HCT116 (cell line): ENCODE measurements around the gene SDE2. TPM values are rescaled to one million over a fixed set of nuclear protein-coding genes. Genes with fewer than 3 reads are reported as not detected.
A peak's percentile ranks its signal among the peaks of the same experiment; 100 is the strongest.

Source experiments
- ATAC-seq: fragments of 200-7000 bp; cut with Tn5 transposase; 2 replicates; pipeline ENCODE4 v1.9.1; 2020; ENCODE audit warnings: mild to moderate bottlenecking, moderate library complexity
- BruUV-seq: library from RNA; stranded (reverse); fragments of 400-500 nt; replicated peaks from 2 replicates; lab custom pipeline; 2021; lab: Mats Ljungman, UMichigan
- CTCF ChIA-PET: fragments of 300-600 bp; sonication (Branson Sonifier 250); formaldehyde crosslinking; loops from one replicate; lab custom pipeline; 2021; ENCODE audit warnings: antibody characterized with exemption; lab: Charles Lee
- POLR2A ChIA-PET: fragments of 300-600, 350-600 bp; sonication (Branson Sonifier 250); formaldehyde crosslinking; loops from one replicate; lab custom pipeline; 2021; ENCODE audit warnings: antibody characterized with exemption; lab: Charles Lee
- RAD21 ChIA-PET, 2 experiments: fragments of 300-600 bp; sonication (Branson Sonifier 250); formaldehyde crosslinking; loops; one replicate each; lab custom pipeline; 2023; ENCODE audit warnings: low total read pairs in 2 of 2; ENCODE audit not compliant: uncharacterized antibody in 2 of 2, unreplicated experiment in 2 of 2, low non-redundant PET in 1 of 2; lab: Charles Lee
- DNase-seq: peaks from one replicate; pipeline ENCODE4 v3.0.0-alpha.2; 2010; ENCODE audit warnings: low read depth, low spot score
- H2AFZ ChIP-seq: fragments of 200-600 bp; shearing (Covaris generic), sonication (generic); 2 replicates; pipeline ENCODE4 v1.6.1; 2017; ENCODE audit warnings: low read depth, mixed run types, mixed read lengths, antibody characterized with exemption, low read length; ENCODE audit not compliant: poor library complexity, severe bottlenecking
- H3K27ac ChIP-seq: 2 replicates; pipeline ENCODE4 v1.5.1; 2012; ENCODE audit warnings: low read depth, low read length
- H3K27me3 ChIP-seq: fragments of 200-600 bp; sonication (generic); 2 replicates; pipeline ENCODE4 v1.6.1; 2016; ENCODE audit warnings: mixed run types, low read length, mixed read lengths; ENCODE audit not compliant: insufficient read depth
- H3K36me3 ChIP-seq, 2 experiments: fragments of 200-500 bp in 1 of 2; fragments of 200-600 bp in 1 of 2; sonication (Bioruptor generic) in 1 of 2; sonication (generic) in 1 of 2; 2 replicates each; pipeline versions ENCODE4 v1.5.1 to v1.6.1; 2014 to 2016; ENCODE audit warnings: low read length in 2 of 2, inconsistent platforms in 1 of 2, mixed read lengths in 1 of 2, mixed run types in 1 of 2; ENCODE audit not compliant: insufficient read depth in 2 of 2, control insufficient read depth in 1 of 2
- H3K4me1 ChIP-seq, 2 experiments: fragments of 200-600 bp in 1 of 2; sonication (generic) in 1 of 2; 2 replicates each; pipeline versions ENCODE4 v1.5.1 to v1.6.1; 2012 to 2017; ENCODE audit warnings: low read length in 2 of 2, inconsistent platforms in 1 of 2, mild to moderate bottlenecking in 1 of 2, mixed read lengths in 1 of 2, mixed run types in 1 of 2, moderate library complexity in 1 of 2; ENCODE audit not compliant: insufficient read depth in 2 of 2, control insufficient read depth in 1 of 2
- H3K4me2 ChIP-seq: fragments of 200-600 bp; sonication (generic); 2 replicates; pipeline ENCODE4 v1.6.1; 2017; ENCODE audit warnings: mixed run types, low read length, mixed read lengths
- H3K4me3 ChIP-seq, 2 experiments: fragments of 200-600 bp in 1 of 2; sonication (generic) in 1 of 2; replicated peaks in 1 of 2; 2 replicates each; pipeline ENCODE4 v1.5.1; 2011 to 2016; ENCODE audit warnings: low read length in 2 of 2, control low read depth in 1 of 2, low read depth in 1 of 2, mild to moderate bottlenecking in 1 of 2, mixed read lengths in 1 of 2, mixed run types in 1 of 2
- H3K79me2 ChIP-seq: fragments of 200-600 bp; sonication (generic); 2 replicates; pipeline ENCODE4 v1.6.1; 2017; ENCODE audit warnings: mild to moderate bottlenecking, mixed run types, low read length, moderate library complexity, mixed read lengths; ENCODE audit not compliant: insufficient read depth
- H3K9ac ChIP-seq: fragments of 200-600 bp; sonication (generic); 2 replicates; pipeline ENCODE4 v1.6.1; 2016; ENCODE audit warnings: low read length, mixed read lengths
- H3K9me2 ChIP-seq: fragments of 200-600 bp; sonication (generic), shearing (Covaris generic); 2 replicates; pipeline ENCODE4 v1.6.1; 2017; ENCODE audit warnings: mixed run types, mild to moderate bottlenecking, moderate library complexity; ENCODE audit not compliant: insufficient read depth
- H3K9me3 ChIP-seq, 2 experiments: fragments of 200-500 bp in 1 of 2; fragments of 200-600 bp in 1 of 2; sonication (Bioruptor generic) in 1 of 2; sonication (generic) in 1 of 2; 2 replicates each; pipeline ENCODE4 v1.6.1; 2014 to 2017; ENCODE audit warnings: low read length in 2 of 2, mixed read lengths in 2 of 2, inconsistent platforms in 1 of 2, low read depth in 1 of 2, mild to moderate bottlenecking in 1 of 2, mixed run types in 1 of 2, moderate library complexity in 1 of 2; ENCODE audit not compliant: control insufficient read depth in 1 of 2, insufficient read depth in 1 of 2
- H4K20me1 ChIP-seq: fragments of 200-600 bp; sonication (generic), shearing (Covaris generic); 2 replicates; pipeline ENCODE4 v1.6.1; 2017; ENCODE audit warnings: mixed run types, mild to moderate bottlenecking, moderate library complexity; ENCODE audit not compliant: insufficient read depth
- CBX3 ChIP-seq: IDR thresholded peaks from 2 replicates; pipeline ENCODE4 v1.6.1; 2012; ENCODE audit warnings: low read depth
- CEBPB ChIP-seq: IDR thresholded peaks from 2 replicates; pipeline ENCODE4 v1.6.1; 2012; ENCODE audit warnings: low read depth
- EGR1 ChIP-seq: IDR thresholded peaks from 2 replicates; pipeline ENCODE4 v1.6.1; 2012; ENCODE audit warnings: low read depth
- ELF1 ChIP-seq: IDR thresholded peaks from 2 replicates; pipeline ENCODE4 v1.6.1; 2012; ENCODE audit warnings: low read depth, borderline replicate concordance
- EZH2phosphoT487 ChIP-seq: fragments of 200-600 bp; IDR thresholded peaks from 2 replicates; pipeline ENCODE4 v1.6.1; 2018; ENCODE audit warnings: antibody characterized with exemption, borderline replicate concordance
- FOSL1 ChIP-seq: IDR thresholded peaks from 2 replicates; pipeline ENCODE4 v1.6.1; 2012; ENCODE audit warnings: low read depth
- JUND ChIP-seq: IDR thresholded peaks from 2 replicates; pipeline ENCODE4 v1.6.1; 2012
- POLR2A ChIP-seq: IDR thresholded peaks from 2 replicates; pipeline ENCODE4 v1.7.0; 2011; ENCODE audit warnings: borderline replicate concordance; ENCODE audit not compliant: insufficient read depth, insufficient read length; ENCODE audit errors: extremely low read depth
- SP1 ChIP-seq: IDR thresholded peaks from 2 replicates; pipeline ENCODE4 v1.6.1; 2012; ENCODE audit warnings: low read depth
- SRF ChIP-seq: IDR thresholded peaks from 2 replicates; pipeline ENCODE4 v1.6.1; 2012; ENCODE audit warnings: low read depth
- TCF7L2 ChIP-seq: IDR thresholded peaks from 2 replicates; pipeline ENCODE4 v1.7.0; 2011; ENCODE audit warnings: borderline replicate concordance, inconsistent platforms; ENCODE audit not compliant: insufficient read depth, insufficient read length; ENCODE audit errors: extremely low read depth
- ZFX ChIP-seq: fragments of 450-650 bp; IDR thresholded peaks from 2 replicates; pipeline ENCODE4 v1.6.1; 2017
- intact Hi-C: fragments of 100-400 bp; cut with micrococcal nuclease; formaldehyde crosslinking; loops from 2 replicates; pipeline ENCODE4 v1.10.0; 2022
- total RNA-seq: library from RNA; stranded (reverse); gene quantifications from one replicate; pipeline ENCODE4 v1.2.1, GENCODE V29; 2021; ENCODE audit not compliant: unreplicated experiment
- TF ChIP-seq, protein P1 (sequence below): IDR thresholded peaks from 2 replicates; pipeline ENCODE4 v1.6.1; 2012; ENCODE audit warnings: low read depth

SDE2 gene
- total RNA-seq, 1 experiment from 2014 or later = 22.5 TPM

DNA sequence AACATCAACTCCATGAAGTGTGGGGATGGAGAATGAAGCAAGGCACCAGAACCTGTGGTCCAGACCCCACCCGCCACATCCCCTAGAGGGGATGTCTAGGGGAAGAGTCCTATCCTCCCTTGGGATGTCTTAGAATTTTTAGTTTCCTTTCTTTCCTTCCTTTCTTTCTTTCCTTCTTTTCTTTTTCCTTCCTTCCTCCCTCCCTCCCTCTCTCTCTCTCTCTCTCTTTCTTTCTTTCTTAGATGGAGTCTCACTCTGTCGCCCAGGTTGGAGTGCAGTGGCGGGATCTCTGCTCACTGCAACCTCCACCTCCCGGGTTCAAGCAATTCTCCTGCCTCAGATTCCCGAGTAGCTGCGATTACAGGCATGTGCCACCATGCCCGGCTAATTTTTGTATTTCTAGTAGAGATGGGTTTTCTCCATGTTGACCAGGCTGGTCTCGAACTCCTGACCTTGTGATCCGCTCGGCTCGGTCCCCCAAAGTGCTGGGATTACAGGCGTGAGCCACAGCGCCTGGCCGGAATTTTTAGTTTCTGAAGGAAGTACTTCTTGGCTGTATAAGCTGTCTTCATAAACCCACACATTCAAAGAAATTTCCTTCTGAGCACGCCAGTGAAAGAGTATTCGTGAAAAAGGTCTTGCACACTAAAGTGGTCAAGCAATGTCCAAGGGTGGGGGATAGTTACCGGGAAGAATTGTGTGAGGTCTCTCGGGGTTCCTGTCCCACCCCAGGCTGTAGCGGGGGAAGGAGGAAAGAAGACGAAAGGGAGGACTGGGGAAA lies 37.3 kb downstream of the SDE2 start:
- CTCF ChIA-PET = interaction anchor here (1.0 to 2.8 kb wide), 5 partner anchors 10 to 487 kb away, joined by 3 to 15 read pairs (median 5); partner anchors contain the start of gene PYCR2
- DNase-seq (no peak), ATAC-seq (no peak; the same call in 1 of the 2 replicates)
- intact Hi-C loops = no loop called here
- Histone ChIP-seq H3K9ac (no peak overlapping the region), H3K4me2 (peak overlapping the region; percentile 32; the same call in 1 of the 2 replicates), H3K27me3 (no peaks in the 10 kb centered on the region), H3K36me3 (no peaks in the 10 kb centered on the region), H3K4me1 (peaks cover 0 to 8% of the 10 kb centered on the region in 2 experiments; a peak in 1 of 4 replicates), H3K27ac (no peak overlapping the region), H2AFZ (peak overlapping the region; percentile 40), H3K9me3 (no peaks in the 10 kb centered on the region), H3K9me2 (no peaks in the 10 kb centered on the region), H3K79me2 (no peaks in the 10 kb centered on the region), H4K20me1 (no peaks in the 10 kb centered on the region), H3K4me3 (no peak overlapping the region)
- BruUV-seq = no TSS peak
- RAD21 ChIA-PET = no interaction called here
- no peak for TF ChIP-seq POLR2A
- no peak for TF ChIP-seq ELF1
- TF ChIP-seq CEBPB = no peak
- TF ChIP-seq FOSL1 = no peak
- no peak for TF ChIP-seq SRF
- TF ChIP-seq ZFX = no peak
- TF ChIP-seq, protein P1, sequence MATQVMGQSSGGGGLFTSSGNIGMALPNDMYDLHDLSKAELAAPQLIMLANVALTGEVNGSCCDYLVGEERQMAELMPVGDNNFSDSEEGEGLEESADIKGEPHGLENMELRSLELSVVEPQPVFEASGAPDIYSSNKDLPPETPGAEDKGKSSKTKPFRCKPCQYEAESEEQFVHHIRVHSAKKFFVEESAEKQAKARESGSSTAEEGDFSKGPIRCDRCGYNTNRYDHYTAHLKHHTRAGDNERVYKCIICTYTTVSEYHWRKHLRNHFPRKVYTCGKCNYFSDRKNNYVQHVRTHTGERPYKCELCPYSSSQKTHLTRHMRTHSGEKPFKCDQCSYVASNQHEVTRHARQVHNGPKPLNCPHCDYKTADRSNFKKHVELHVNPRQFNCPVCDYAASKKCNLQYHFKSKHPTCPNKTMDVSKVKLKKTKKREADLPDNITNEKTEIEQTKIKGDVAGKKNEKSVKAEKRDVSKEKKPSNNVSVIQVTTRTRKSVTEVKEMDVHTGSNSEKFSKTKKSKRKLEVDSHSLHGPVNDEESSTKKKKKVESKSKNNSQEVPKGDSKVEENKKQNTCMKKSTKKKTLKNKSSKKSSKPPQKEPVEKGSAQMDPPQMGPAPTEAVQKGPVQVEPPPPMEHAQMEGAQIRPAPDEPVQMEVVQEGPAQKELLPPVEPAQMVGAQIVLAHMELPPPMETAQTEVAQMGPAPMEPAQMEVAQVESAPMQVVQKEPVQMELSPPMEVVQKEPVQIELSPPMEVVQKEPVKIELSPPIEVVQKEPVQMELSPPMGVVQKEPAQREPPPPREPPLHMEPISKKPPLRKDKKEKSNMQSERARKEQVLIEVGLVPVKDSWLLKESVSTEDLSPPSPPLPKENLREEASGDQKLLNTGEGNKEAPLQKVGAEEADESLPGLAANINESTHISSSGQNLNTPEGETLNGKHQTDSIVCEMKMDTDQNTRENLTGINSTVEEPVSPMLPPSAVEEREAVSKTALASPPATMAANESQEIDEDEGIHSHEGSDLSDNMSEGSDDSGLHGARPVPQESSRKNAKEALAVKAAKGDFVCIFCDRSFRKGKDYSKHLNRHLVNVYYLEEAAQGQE = no peak
- no peak for TF ChIP-seq JUND
- no peak for TF ChIP-seq TCF7L2
- no peak for TF ChIP-seq EGR1
- TF ChIP-seq CBX3 = no peak
- TF ChIP-seq EZH2phosphoT487 = no peak
- no peak for TF ChIP-seq SP1
- POLR2A ChIA-PET = no interaction called here
